Activated T-cell treated with anti-CD3 and anti-CD28 coated beads for 24 hours (primary cell): ENCODE measurements around the gene RPL37.
"Not testable (repeated sequence)": the region's sequence is repeated elsewhere in the genome, so short reads cannot be mapped to it uniquely, and the experiment has no call there.

ENCODE experiments used
- DNase-seq: peaks from one replicate; pipeline ENCODE4 v3.0.0-alpha.2; 2020; ENCODE audit warnings: low read depth

RPL37 gene

GRCh38 chr5:40796487-40796889, 38.5 kb downstream of the RPL37 start:
- DNase-seq: no peak

- not testable (repeated sequence) for DNase-seq
Measured at GRCh38 chr5:40794877-40795276, 40.1 kb downstream of the RPL37 start.

GRCh38 chr5:40794340-40794739, 40.7 kb downstream of the RPL37 start:
- not testable (repeated sequence) for DNase-seq

- DNase-seq: not testable (repeated sequence)
Measured at GRCh38 chr5:40792691-40793090, 42.3 kb downstream of the RPL37 start.

GRCh38 chr5:40791715-40792139, 43.3 kb downstream of the RPL37 start:
- DNase-seq: no peak

- DNase-seq: no peak
Measured at GRCh38 chr5:40790947-40791593, 44.0 kb downstream of the RPL37 start.

- not testable (repeated sequence) for DNase-seq
Measured at GRCh38 chr5:40788941-40789340, 46.1 kb downstream of the RPL37 start.

GRCh38 chr5:40787986-40788385, 47.0 kb downstream of the RPL37 start:
- no peak for DNase-seq

GRCh38 chr5:40786664-40787063, 48.4 kb downstream of the RPL37 start:
- DNase-seq: not testable (repeated sequence)

GRCh38 chr5:40784916-40785315, 50.1 kb downstream of the RPL37 start:
- DNase-seq: no peak

- no peak for DNase-seq
Measured at GRCh38 chr5:40784027-40784653, 50.9 kb downstream of the RPL37 start.

- DNase-seq: no peak
Measured at GRCh38 chr5:40781843-40782409, 53.1 kb downstream of the RPL37 start.

GRCh38 chr5:40780858-40781257, 54.2 kb downstream of the RPL37 start:
- no peak for DNase-seq

- DNase-seq: no peak
Measured at GRCh38 chr5:40780199-40780598, 54.8 kb downstream of the RPL37 start.

- no peak for DNase-seq
Measured at GRCh38 chr5:40779561-40779960, 55.5 kb downstream of the RPL37 start.

GRCh38 chr5:40778133-40778532, 56.9 kb downstream of the RPL37 start:
- no peak for DNase-seq

GRCh38 chr5:40776658-40776977, 58.4 kb downstream of the RPL37 start:
- no peak for DNase-seq

- no peak for DNase-seq
Measured at GRCh38 chr5:40775846-40776657, 59.0 kb downstream of the RPL37 start.
